Kidney (tissue), 14 donors: ENCODE results near the gene ZFP69B. TPM values are rescaled to one million over a fixed set of nuclear protein-coding genes. Genes with fewer than 3 reads are reported as not detected.

ENCODE experiments used
- DNase-seq, 5 donors: peaks; one replicate each; pipeline ENCODE4 v3.0.0-alpha.2; 2013 to 2020
- FAIRE-seq: peaks from 2 replicates; lab custom pipeline; 2012; peaks lifted over from hg19 to GRCh38; lab: Jason Lieb, UNC
- H3K27ac ChIP-seq, 2 donors: one replicate each; pipeline ENCODE4 v1.7.0; 2013; ENCODE audit warnings: low read depth in 2 of 2, low read length in 2 of 2, inconsistent platforms in 1 of 2
- H3K27me3 ChIP-seq: one replicate; pipeline ENCODE4 v1.7.1; 2013; ENCODE audit warnings: low read length, inconsistent platforms; ENCODE audit not compliant: control insufficient read depth, insufficient read depth
- H3K36me3 ChIP-seq, 3 donors: one replicate each; pipeline versions ENCODE4 v1.7.0 to v1.7.1; 2013; ENCODE audit warnings: low read length in 3 of 3, control low read depth in 1 of 3, inconsistent platforms in 1 of 3; ENCODE audit not compliant: insufficient read depth in 3 of 3, control insufficient read depth in 2 of 3
- H3K4me1 ChIP-seq, 3 donors: one replicate each; pipeline versions ENCODE4 v1.7.0 to v1.7.1; 2013; ENCODE audit warnings: low read length in 3 of 3, inconsistent platforms in 1 of 3, low read depth in 1 of 3; ENCODE audit not compliant: control insufficient read depth in 2 of 3, insufficient read depth in 2 of 3
- H3K4me3 ChIP-seq, 3 donors: one replicate each; pipeline versions ENCODE4 v1.7.0 to v1.8.1; 2013; ENCODE audit warnings: low read length in 3 of 3, control low read depth in 1 of 3, inconsistent platforms in 1 of 3
- H3K9ac ChIP-seq, 3 donors: one replicate each; pipeline versions ENCODE4 v1.7.0 to v1.7.1; 2013; ENCODE audit warnings: low read length in 3 of 3, control low read depth in 1 of 3, inconsistent platforms in 1 of 3
- H3K9me3 ChIP-seq, 3 donors: one replicate each; pipeline versions ENCODE4 v1.7.0 to v1.7.1; 2013; ENCODE audit warnings: low read length in 3 of 3, control low read depth in 1 of 3, inconsistent platforms in 1 of 3; ENCODE audit not compliant: control insufficient read depth in 2 of 3, insufficient read depth in 1 of 3
- intact Hi-C: fragments of 100-400 bp; cut with DNase I; formaldehyde crosslinking; loops from one replicate; pipeline ENCODE4 v1.11.1; 2022
- polyA plus RNA-seq: library from polyadenylated mRNA; stranded (reverse); fragments of 350-450 nt; fragmentation: Illumina TruSeq; extraction: RNeasy Lipid Tissue Mini Kit (QIAGEN cat#74804); gene quantifications from one replicate; pipeline ENCODE4 v1.2.3, GENCODE V29; 2014; ENCODE audit warnings: low read depth, low replicate concordance; ENCODE audit not compliant: insufficient read depth
- total RNA-seq: library from RNA; stranded (reverse); fragmentation: NEBNext Ultra II Directional; extraction: Animal tissue kit (Norgen Biotek cat#: 25700); gene quantifications from one replicate; pipeline ENCODE4 v1.2.1, GENCODE V29; 2021
- TF ChIP-seq, protein P1 (sequence below): IDR thresholded peaks from 3 replicates; pipeline ENCODE4 v1.5.1; 2012; ENCODE audit warnings: mild to moderate bottlenecking, moderate library complexity, borderline replicate concordance; ENCODE audit not compliant: insufficient read depth; ENCODE audit errors: extremely low read depth
- donor health status: control.
- donor health status: control.
- donor health status: control.
- donor health status: control.
- donor health status: control.
- donor health status: DM: yes; HTN: yes; CAD: no.
- donor health status: Normal renal cell carcinoma (clear cell type).

The ZFP69B gene
- total and polyA plus RNA-seq, 2 donors from 2014 or later: 0.62 to 2.1 TPM

DNA sequence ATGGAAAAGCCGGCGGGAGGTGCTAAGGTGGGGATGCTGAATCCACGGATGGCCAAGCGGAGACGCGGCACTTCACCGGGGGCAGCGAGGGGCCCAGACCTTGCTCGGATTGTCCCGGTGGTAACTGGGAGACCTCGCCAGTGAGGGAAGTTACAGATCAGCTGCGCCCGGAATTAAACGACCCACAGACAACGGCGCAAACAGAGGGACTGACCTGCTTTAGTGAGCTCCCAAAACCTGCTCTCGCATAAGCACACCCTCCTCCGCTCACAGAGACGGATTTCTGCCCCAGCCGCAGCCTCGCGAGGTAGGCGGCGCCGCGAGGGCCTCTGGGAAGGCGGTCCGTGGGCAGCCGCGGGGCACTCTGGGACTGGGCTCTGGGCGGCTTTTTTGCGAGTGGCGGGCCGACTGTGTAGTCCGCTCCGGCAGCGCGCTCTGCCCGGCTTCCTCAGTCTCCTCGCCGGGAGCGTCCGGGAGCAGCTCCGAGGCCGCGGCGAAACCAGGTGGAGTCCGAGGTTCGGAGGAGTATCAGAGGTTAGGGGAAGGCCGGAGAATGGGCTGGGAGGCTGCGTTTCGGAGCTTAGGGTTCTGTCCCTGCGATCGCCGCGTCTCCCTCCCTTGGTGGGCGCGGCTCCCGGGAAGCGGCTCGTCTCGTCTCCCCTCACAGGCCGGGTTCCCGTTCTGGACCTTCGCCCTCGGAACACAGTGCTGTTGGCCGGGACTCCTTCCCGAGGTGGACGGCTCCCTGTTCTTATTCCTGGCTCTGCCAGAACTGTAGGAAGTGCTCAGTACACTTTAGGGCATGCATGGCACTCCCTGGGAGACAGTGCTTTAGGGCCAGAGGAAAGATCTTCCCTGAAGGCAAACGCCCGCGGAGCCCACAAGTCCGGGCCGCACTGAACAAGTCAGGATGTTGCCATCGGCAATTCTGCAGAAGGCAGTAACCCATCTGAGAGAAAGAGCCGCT, 58.4 kb downstream of the ZFP69B start, which contains the start of gene EXO5:
Gene EXO5 (plus strand): TSS at position 393 of the 967 bp plus-strand sequence. CDS start 5,778 bp downstream, outside the sequence.
- DNase-seq: peak; percentile 83 to 92 (median 84)
- Histone ChIP-seq H3K9me3 (peaks cover 0 to 3% (median 0%) of the 10 kb centered on the region in 3 donors), H3K9ac (peak within 1 kb of the TSS; percentile 71 to 91 (median 71)), H3K27me3 (no peaks in the 10 kb centered on the region), H3K27ac (peak within 1 kb of the TSS; percentile 32 to 55), H3K4me1 (peaks cover 0 to 4% (median 0%) of the 10 kb centered on the region in 3 donors), H3K36me3 (no peaks in the 10 kb centered on the region), H3K4me3 (peak within 1 kb of the TSS; percentile 79 to 82 (median 82))
- FAIRE-seq: no peak
- TF ChIP-seq, protein P1, sequence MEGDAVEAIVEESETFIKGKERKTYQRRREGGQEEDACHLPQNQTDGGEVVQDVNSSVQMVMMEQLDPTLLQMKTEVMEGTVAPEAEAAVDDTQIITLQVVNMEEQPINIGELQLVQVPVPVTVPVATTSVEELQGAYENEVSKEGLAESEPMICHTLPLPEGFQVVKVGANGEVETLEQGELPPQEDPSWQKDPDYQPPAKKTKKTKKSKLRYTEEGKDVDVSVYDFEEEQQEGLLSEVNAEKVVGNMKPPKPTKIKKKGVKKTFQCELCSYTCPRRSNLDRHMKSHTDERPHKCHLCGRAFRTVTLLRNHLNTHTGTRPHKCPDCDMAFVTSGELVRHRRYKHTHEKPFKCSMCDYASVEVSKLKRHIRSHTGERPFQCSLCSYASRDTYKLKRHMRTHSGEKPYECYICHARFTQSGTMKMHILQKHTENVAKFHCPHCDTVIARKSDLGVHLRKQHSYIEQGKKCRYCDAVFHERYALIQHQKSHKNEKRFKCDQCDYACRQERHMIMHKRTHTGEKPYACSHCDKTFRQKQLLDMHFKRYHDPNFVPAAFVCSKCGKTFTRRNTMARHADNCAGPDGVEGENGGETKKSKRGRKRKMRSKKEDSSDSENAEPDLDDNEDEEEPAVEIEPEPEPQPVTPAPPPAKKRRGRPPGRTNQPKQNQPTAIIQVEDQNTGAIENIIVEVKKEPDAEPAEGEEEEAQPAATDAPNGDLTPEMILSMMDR: no peak
- intact Hi-C loops: no loop called here

Other genes with a start within 250 kb of the ZFP69B start
- gene TMCO2, start 202.5 kb upstream of the ZFP69B start, total RNA-seq: not detected
- gene TMCO2, start 202.5 kb upstream of the ZFP69B start, polyA plus RNA-seq: not detected
- gene ZMPSTE24, start 192.2 kb upstream of the ZFP69B start, total RNA-seq: 42.6 TPM
- gene ZMPSTE24, start 192.2 kb upstream of the ZFP69B start, polyA plus RNA-seq: 31.2 TPM
- 13.8 TPM for gene COL9A2, start 133.2 kb upstream of the ZFP69B start, total RNA-seq
- gene COL9A2, start 133.2 kb upstream of the ZFP69B start, polyA plus RNA-seq: 16.6 TPM
- 61.3 TPM for gene SMAP2, start 76.7 kb upstream of the ZFP69B start, total RNA-seq
- gene SMAP2, start 76.7 kb upstream of the ZFP69B start, polyA plus RNA-seq: 17.9 TPM
- gene ZFP69, start 26.8 kb downstream of the ZFP69B start, total RNA-seq: 2.9 TPM
- 2.7 TPM for gene ZFP69, start 26.8 kb downstream of the ZFP69B start, polyA plus RNA-seq
- 9.0 TPM for gene EXO5, start 58.3 kb downstream of the ZFP69B start, total RNA-seq
- 4.3 TPM for gene EXO5, start 58.3 kb downstream of the ZFP69B start, polyA plus RNA-seq
- 9.5 TPM for gene ZNF684, start 81.2 kb downstream of the ZFP69B start, total RNA-seq
- gene ZNF684, start 81.2 kb downstream of the ZFP69B start, polyA plus RNA-seq: 10.2 TPM
- 6.2 TPM for gene RIMS3, start 215.2 kb downstream of the ZFP69B start, total RNA-seq
- gene RIMS3, start 215.2 kb downstream of the ZFP69B start, polyA plus RNA-seq: 1.6 TPM
- gene NFYC, start 241.2 kb downstream of the ZFP69B start, total RNA-seq: 69.3 TPM
- 52.1 TPM for gene NFYC, start 241.2 kb downstream of the ZFP69B start, polyA plus RNA-seq